Measurements from ENCODE around the gene ADGB.

The ADGB gene

DNA sequence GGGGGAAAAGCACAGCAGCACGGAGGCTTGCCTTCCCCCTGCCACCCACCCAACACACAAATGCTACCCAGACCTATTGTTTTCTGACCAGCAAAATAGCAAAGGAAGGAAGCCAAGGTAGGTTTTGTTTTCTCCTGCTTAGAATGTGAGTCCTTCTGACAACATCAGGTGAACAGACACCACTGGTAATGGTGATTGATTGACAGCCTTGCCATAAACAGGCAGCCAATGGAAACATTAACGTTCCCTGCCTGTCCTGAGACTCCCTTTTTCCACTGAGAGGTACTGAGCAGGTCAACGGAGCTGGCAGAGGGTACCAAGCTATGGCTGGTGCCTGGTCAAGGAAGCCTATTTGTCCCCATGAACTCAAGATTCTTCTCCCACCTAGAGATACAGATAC is 234.4 kb downstream of the ADGB start:
- H3K27ac ChIP-seq, result no peak overlapping the region
- TF ChIP-seq, protein P1, sequence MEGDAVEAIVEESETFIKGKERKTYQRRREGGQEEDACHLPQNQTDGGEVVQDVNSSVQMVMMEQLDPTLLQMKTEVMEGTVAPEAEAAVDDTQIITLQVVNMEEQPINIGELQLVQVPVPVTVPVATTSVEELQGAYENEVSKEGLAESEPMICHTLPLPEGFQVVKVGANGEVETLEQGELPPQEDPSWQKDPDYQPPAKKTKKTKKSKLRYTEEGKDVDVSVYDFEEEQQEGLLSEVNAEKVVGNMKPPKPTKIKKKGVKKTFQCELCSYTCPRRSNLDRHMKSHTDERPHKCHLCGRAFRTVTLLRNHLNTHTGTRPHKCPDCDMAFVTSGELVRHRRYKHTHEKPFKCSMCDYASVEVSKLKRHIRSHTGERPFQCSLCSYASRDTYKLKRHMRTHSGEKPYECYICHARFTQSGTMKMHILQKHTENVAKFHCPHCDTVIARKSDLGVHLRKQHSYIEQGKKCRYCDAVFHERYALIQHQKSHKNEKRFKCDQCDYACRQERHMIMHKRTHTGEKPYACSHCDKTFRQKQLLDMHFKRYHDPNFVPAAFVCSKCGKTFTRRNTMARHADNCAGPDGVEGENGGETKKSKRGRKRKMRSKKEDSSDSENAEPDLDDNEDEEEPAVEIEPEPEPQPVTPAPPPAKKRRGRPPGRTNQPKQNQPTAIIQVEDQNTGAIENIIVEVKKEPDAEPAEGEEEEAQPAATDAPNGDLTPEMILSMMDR (IDR thresholded peaks at IDR 0.05), result no peak
- no peaks in the 10 kb centered on the region for H3K4me1 ChIP-seq
- no peaks in the 10 kb centered on the region for H3K36me3 ChIP-seq
- DNase-seq, result no peak
- intact Hi-C loops (cut with DNase I; ENCODE audit: low total_unique reads), result no loop called here
- H3K9me3 ChIP-seq, result no peaks in the 10 kb centered on the region
- H3K27me3 ChIP-seq, result no peaks in the 10 kb centered on the region
- no peak overlapping the region for H3K4me3 ChIP-seq

DNA sequence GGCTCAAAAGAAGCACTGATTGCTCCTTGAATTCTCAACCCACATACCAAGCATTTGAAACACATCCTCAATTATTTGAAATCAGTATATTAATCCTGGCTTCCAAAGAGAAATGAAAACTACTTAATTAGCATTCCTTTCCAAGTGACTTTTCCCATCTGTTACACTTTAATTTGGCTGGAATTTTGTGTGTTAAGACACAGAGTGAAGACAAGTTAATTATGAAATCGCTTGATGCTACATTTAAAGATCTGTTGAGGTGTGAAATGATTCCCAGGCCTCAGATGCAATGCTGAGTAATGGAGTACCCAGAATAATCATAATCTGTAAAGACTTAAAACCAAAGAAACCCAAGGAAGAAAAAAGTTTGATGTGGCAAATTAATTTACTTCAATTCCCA is 241.4 kb downstream of the ADGB start:
- TF ChIP-seq, protein P1 (IDR thresholded peaks at IDR 0.05), result no peak
- Histone ChIP-seq H3K4me3 (no peak overlapping the region), H3K9me3 (no peaks in the 10 kb centered on the region), H3K27me3 (no peaks in the 10 kb centered on the region), H3K4me1 (no peaks in the 10 kb centered on the region), H3K27ac (no peak overlapping the region), H3K36me3 (no peaks in the 10 kb centered on the region)
- intact Hi-C loops (cut with DNase I; ENCODE audit: low total_unique reads), result no loop called here
- DNase-seq, result no peak

DNA sequence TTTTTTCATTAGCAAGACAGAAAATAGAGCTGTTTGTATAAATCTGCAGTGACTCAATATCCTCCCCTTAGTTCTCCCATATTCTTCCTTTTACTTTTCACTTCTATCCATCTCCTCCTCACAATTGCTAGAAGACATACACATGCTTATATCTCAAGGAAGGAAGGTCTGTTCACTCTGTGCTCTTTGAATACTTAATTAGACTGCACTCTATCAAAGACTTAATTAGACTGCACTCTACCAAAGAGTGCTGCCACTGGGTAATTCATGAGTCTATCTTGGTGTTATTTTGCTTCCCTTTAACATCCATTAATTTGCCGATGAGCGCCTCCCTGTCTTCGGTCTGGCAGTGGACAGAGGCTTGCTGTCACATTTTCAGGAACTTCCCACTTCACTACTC is 241.9 kb downstream of the ADGB start:
- Histone ChIP-seq H3K4me3 (no peak overlapping the region), H3K27me3 (no peaks in the 10 kb centered on the region), H3K9me3 (no peaks in the 10 kb centered on the region), H3K27ac (no peak overlapping the region), H3K36me3 (no peaks in the 10 kb centered on the region), H3K4me1 (no peaks in the 10 kb centered on the region)
- TF ChIP-seq, protein P1 (IDR thresholded peaks at IDR 0.05), result no peak
- intact Hi-C loops (cut with DNase I; ENCODE audit: low total_unique reads), result no loop called here
- DNase-seq, result no peak

DNA sequence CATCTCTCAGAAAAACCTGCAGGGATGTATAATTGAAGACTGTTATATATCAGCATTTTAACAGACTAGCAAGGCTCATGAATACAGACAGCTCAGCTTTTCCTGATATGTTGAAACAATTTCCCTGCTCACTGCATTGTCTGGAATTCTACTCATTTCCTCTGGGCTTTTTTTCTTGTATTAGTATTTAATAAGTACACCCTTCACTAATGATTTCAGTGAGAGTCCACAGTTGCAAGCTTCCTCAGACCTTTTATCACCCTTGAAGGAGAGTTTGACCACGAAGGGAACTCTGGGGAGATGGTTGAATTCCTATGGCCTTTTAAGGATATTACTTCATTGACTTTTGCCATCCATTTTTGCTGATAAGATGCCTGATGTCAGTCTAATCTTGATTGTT is 248.7 kb downstream of the ADGB start:
- Histone ChIP-seq H3K36me3 (no peaks in the 10 kb centered on the region), H3K27me3 (no peaks in the 10 kb centered on the region), H3K9me3 (no peaks in the 10 kb centered on the region), H3K4me3 (no peak overlapping the region), H3K4me1 (no peaks in the 10 kb centered on the region), H3K27ac (no peak overlapping the region)
- DNase-seq, result no peak
- intact Hi-C loops (cut with DNase I; ENCODE audit: low total_unique reads), result no loop called here
- TF ChIP-seq, protein P1 (IDR thresholded peaks at IDR 0.05), result no peak

DNA sequence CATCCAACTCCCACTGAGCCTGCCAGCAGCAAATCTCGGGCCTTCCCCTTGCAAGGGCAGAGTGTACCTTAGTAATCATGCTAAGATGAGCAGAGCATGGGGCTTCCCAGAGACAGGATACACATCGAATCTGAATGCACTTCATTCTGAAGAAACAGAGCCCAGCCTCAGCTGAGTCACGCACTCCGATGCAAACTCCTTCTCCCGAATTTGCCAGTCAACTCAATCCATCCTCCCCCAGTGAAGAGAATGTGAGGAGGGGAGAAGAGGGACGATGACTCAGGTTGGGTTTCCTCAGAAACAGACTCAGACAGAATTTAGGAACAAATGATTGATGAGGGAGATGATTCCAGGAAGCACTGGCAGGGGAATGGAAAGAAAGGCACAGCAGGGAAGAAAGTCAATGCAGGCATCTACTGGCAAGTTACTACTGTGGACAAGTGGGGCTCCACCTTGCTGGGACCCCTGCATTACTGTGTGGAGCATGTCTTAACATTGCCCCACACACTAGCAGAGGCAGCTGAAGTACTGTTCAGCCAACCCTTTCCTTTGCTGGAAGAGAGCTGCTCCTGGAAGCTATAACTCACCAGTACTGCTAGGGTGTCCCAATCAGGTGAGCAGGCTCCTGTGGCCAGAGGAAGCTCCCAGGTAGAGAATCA is 251.6 kb downstream of the ADGB start:
- H3K9me3 ChIP-seq, result no peaks in the 10 kb centered on the region
- no peaks in the 10 kb centered on the region for H3K36me3 ChIP-seq
- no peak for DNase-seq
- TF ChIP-seq, protein P1 (IDR thresholded peaks at IDR 0.05), result no peak
- intact Hi-C loops (cut with DNase I; ENCODE audit: low total_unique reads), result no loop called here
- no peaks in the 10 kb centered on the region for H3K27me3 ChIP-seq
- no peaks in the 10 kb centered on the region for H3K4me1 ChIP-seq
- no peak overlapping the region for H3K27ac ChIP-seq
- H3K4me3 ChIP-seq, result no peak overlapping the region

DNA sequence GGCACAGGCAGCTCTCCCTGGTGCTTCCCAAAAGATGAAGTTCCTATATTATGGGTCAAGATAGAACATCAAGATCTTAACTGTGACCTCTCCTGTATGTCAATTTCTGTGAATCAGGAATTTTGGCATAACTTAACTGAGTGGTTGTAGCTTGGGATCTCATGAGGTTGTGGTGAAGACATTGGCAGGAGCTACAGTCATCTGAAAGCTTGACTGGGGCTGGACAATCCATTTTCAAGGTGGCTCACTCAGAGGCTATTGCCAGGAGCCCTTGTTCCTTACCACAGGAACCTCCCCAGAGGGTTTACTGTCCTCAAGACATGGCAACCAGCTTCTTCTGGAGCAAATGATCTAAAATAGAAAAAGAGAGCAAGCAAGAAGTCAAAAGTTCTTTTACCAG is 252.2 kb downstream of the ADGB start:
- DNase-seq, result no peak
- no peaks in the 10 kb centered on the region for H3K4me1 ChIP-seq
- no peaks in the 10 kb centered on the region for H3K36me3 ChIP-seq
- H3K27me3 ChIP-seq, result no peaks in the 10 kb centered on the region
- H3K4me3 ChIP-seq, result no peak overlapping the region
- intact Hi-C loops (cut with DNase I; ENCODE audit: low total_unique reads), result no loop called here
- no peaks in the 10 kb centered on the region for H3K9me3 ChIP-seq
- TF ChIP-seq, protein P1 (IDR thresholded peaks at IDR 0.05), result no peak
- no peak overlapping the region for H3K27ac ChIP-seq
